Measurements from ENCODE around the gene DAGLA.
A peak's percentile ranks its signal among the peaks of the same experiment; 100 is the strongest.

DNA sequence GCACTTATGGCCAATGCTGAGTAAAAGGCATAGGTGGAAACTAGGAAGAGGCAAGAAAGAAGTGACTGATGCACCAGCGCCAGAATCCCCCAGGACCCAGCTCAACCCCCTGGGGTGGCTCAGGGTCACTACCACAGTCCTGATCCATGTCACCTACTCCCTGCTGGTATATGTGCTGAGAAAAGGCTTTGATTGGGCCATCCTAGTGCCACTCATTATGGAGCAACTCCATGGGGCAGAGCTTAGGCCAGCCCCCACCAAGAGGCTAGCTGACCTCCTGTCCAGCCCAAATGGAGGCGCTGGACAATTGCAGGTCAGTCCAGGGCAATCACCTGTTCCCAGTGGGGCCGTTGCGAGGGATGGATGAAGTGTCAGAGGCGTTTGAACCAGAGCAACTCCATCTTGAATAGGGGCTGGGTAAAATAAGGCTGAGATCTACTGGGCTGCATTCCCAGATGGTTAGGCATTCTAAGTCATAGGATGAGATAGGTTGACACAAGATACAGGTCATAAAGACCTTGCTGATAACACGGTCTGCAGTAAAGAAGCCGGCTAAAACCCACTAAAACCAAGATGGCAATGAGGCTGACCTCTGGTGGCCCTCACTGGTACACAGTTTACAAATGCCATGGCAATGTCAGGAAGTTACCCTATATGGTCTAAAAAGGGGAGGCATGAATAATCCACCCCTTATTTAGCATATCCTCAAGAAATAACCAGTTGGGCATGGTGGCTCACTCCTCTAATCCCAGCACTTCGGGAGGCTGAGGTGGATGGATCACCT, 20.6 kb upstream of the DAGLA start:
- TF ChIP-seq, protein P1, sequence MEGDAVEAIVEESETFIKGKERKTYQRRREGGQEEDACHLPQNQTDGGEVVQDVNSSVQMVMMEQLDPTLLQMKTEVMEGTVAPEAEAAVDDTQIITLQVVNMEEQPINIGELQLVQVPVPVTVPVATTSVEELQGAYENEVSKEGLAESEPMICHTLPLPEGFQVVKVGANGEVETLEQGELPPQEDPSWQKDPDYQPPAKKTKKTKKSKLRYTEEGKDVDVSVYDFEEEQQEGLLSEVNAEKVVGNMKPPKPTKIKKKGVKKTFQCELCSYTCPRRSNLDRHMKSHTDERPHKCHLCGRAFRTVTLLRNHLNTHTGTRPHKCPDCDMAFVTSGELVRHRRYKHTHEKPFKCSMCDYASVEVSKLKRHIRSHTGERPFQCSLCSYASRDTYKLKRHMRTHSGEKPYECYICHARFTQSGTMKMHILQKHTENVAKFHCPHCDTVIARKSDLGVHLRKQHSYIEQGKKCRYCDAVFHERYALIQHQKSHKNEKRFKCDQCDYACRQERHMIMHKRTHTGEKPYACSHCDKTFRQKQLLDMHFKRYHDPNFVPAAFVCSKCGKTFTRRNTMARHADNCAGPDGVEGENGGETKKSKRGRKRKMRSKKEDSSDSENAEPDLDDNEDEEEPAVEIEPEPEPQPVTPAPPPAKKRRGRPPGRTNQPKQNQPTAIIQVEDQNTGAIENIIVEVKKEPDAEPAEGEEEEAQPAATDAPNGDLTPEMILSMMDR (conservative IDR thresholded peaks at IDR 0.05) = peak; percentile 51; the same call in 1 of the 2 replicates
- no peak for TF ChIP-seq EZH2 (IDR thresholded peaks at IDR 0.05; ENCODE audit: low read depth)

Data from PC-9 (cell line).